Keratinocyte (primary cell): ENCODE results near the gene WDR89. TPM values are rescaled to one million over a fixed set of nuclear protein-coding genes. Genes with fewer than 3 reads are reported as not detected.

Source experiments
- DNase-seq: peaks from one replicate; pipeline ENCODE4 v3.0.0-alpha.2; 2011; ENCODE audit warnings: low read depth, missing footprints, low spot score
- FAIRE-seq: peaks from 2 replicates; lab custom pipeline; 2011; peaks lifted over from hg19 to GRCh38; lab: Jason Lieb, UNC
- H2AFZ ChIP-seq: 2 replicates; pipeline ENCODE4 v1.6.0; 2012; ENCODE audit warnings: low read length, control low read depth, inconsistent platforms; ENCODE audit not compliant: control insufficient read depth
- H3K27ac ChIP-seq: 2 replicates; pipeline ENCODE4 v1.5.1; 2011; ENCODE audit warnings: low read length; ENCODE audit not compliant: control insufficient read depth, insufficient read depth
- H3K27me3 ChIP-seq: 3 replicates; pipeline ENCODE4 v1.6.0; 2011; ENCODE audit warnings: low read length; ENCODE audit not compliant: control insufficient read depth, insufficient read depth; ENCODE audit errors: extremely low read depth
- H3K36me3 ChIP-seq, 2 experiments: 2 replicates in 1 of 2; 3 replicates in 1 of 2; pipeline ENCODE4 v1.5.1; 2011; ENCODE audit warnings: low read length in 2 of 2, mild to moderate bottlenecking in 1 of 2; ENCODE audit not compliant: control insufficient read depth in 2 of 2, insufficient read depth in 2 of 2; ENCODE audit errors: extremely low read depth in 1 of 2
- H3K4me1 ChIP-seq: 3 replicates; pipeline ENCODE4 v1.5.1; 2011; ENCODE audit warnings: low read length; ENCODE audit not compliant: control insufficient read depth, insufficient read depth; ENCODE audit errors: extremely low read depth
- H3K4me2 ChIP-seq: 3 replicates; pipeline ENCODE4 v1.6.0; 2011; ENCODE audit warnings: low read depth, low read length; ENCODE audit not compliant: control insufficient read depth, insufficient read depth; ENCODE audit errors: extremely low read depth
- H3K4me3 ChIP-seq, 3 experiments: fragments of 200-600 bp in 1 of 3; sonication (generic) in 1 of 3; 2 replicates in 2 of 3; 3 replicates in 1 of 3; pipeline ENCODE4 v1.5.1; 2011 to 2016; ENCODE audit warnings: low read length in 3 of 3, mild to moderate bottlenecking in 3 of 3, control low read depth in 2 of 3, inconsistent platforms in 1 of 3, low read depth in 1 of 3, mixed read lengths in 1 of 3, mixed run types in 1 of 3, moderate library complexity in 1 of 3; ENCODE audit not compliant: control insufficient read depth in 2 of 3, insufficient read depth in 2 of 3; ENCODE audit errors: extremely low read depth in 1 of 3
- H3K79me2 ChIP-seq: 2 replicates; pipeline ENCODE4 v1.6.0; 2012; ENCODE audit warnings: low read length; ENCODE audit not compliant: control insufficient read depth, insufficient read depth
- H3K9ac ChIP-seq: 3 replicates; pipeline ENCODE4 v1.6.0; 2011; ENCODE audit warnings: low read length; ENCODE audit not compliant: control insufficient read depth, insufficient read depth; ENCODE audit errors: extremely low read depth
- H3K9me1 ChIP-seq: 3 replicates; pipeline ENCODE4 v1.6.0; 2011; ENCODE audit warnings: low read length; ENCODE audit not compliant: control insufficient read depth, insufficient read depth; ENCODE audit errors: extremely low read depth
- H3K9me3 ChIP-seq: 2 replicates; pipeline ENCODE4 v1.5.1; 2012; ENCODE audit warnings: low read depth, low read length; ENCODE audit not compliant: control insufficient read depth
- H4K20me1 ChIP-seq: 3 replicates; pipeline ENCODE4 v1.6.0; 2011; ENCODE audit warnings: low read length; ENCODE audit not compliant: control insufficient read depth, insufficient read depth; ENCODE audit errors: extremely low read depth
- CTCF ChIP-seq, 3 experiments: IDR thresholded peaks in 1 of 3; conservative IDR thresholded peaks in 1 of 3; optimal IDR thresholded peaks in 1 of 3; 2 replicates in 2 of 3; 3 replicates in 1 of 3; pipeline versions ENCODE3 to v1.5.1; 2011; ENCODE audit warnings: low read length in 3 of 3, mild to moderate bottlenecking in 3 of 3, moderate library complexity in 2 of 3, control low read depth in 1 of 3, inconsistent platforms in 1 of 3; ENCODE audit not compliant: insufficient read depth in 2 of 3; ENCODE audit errors: extremely low read depth in 1 of 3
- EZH2 ChIP-seq: IDR thresholded peaks from one replicate; pipeline ENCODE4 v1.6.1; 2012; ENCODE audit warnings: inconsistent platforms, mild to moderate bottlenecking, low read length, moderate library complexity
- dilution Hi-C: fragments of 300-500 bp; cut with MboI; formaldehyde crosslinking; loops from one replicate; pipeline ENCODE4 v1.7.0; 2020; ENCODE audit warnings: low sequenced_read_pairs; ENCODE audit not compliant: extremely low pct_ligation_motif_present
- polyA plus RNA-seq, 5 experiments: library from polyadenylated mRNA; depleted of rRNA in 3 of 5; stranded (reverse) in 3 of 5; stranded (forward) in 1 of 5; unstranded in 1 of 5; fragments of >200 nt; gene quantifications; 1 replicate in 1 of 5; 2 replicates in 3 of 5; 3 replicates in 1 of 5; pipeline versions ENCODE4 v1.2.1 to v1.2.3, GENCODE V29; 2011 to 2012; ENCODE audit warnings: missing spikeins in 2 of 5, low read depth in 1 of 5, low replicate concordance in 1 of 5

WDR89 gene
- polyA plus RNA-seq, 1 donor (not counting 4 experiments of a cell fraction or from before 2014, with no cell fraction given), result 14.3 TPM

GRCh38 chr14:63677891-63678379 lies 36.3 kb upstream of the WDR89 start:
- no peaks in the 10 kb centered on the region for H3K9me1 ChIP-seq
- peaks cover 14% of the 10 kb centered on the region for H3K4me1 ChIP-seq
- no peaks in the 10 kb centered on the region for H3K79me2 ChIP-seq
- H3K27me3 ChIP-seq, result no peaks in the 10 kb centered on the region
- H3K36me3 ChIP-seq, result no peaks in the 10 kb centered on the region
- no peak overlapping the region for H3K4me3 ChIP-seq
- H3K27ac ChIP-seq, result peak overlapping the region; percentile 22
- H3K9ac ChIP-seq, result no peak overlapping the region
- FAIRE-seq, result peak; percentile 86
- no peak overlapping the region for H2AFZ ChIP-seq
- TF ChIP-seq EZH2, result no peak
- TF ChIP-seq CTCF (optimal IDR thresholded peaks at IDR 0.05 in 1 of 3, IDR thresholded peaks at IDR 0.05 in 1 of 3, conservative IDR thresholded peaks at IDR 0.05 in 1 of 3; ENCODE audit: extremely low read depth in 1 of 3, insufficient read depth in 2 of 3, low read length in 3 of 3), result no peak
- DNase-seq, result peak; percentile 23
- dilution Hi-C loops, result no loop called here
- no peaks in the 10 kb centered on the region for H4K20me1 ChIP-seq
- H3K9me3 ChIP-seq, result no peaks in the 10 kb centered on the region
- peak overlapping the region; percentile 54 for H3K4me2 ChIP-seq

GRCh38 chr14:63676615-63677014 lies 34.9 kb upstream of the WDR89 start:
- dilution Hi-C loops, result no loop called here
- H3K9me1 ChIP-seq, result no peaks in the 10 kb centered on the region

More at GRCh38 chr14:63676615-63677014, 34.9 kb upstream of the WDR89 start:
- H4K20me1 ChIP-seq, result no peaks in the 10 kb centered on the region
- DNase-seq, result no peak
- H3K4me1 ChIP-seq, result peaks cover 17% of the 10 kb centered on the region
- H2AFZ ChIP-seq, result no peak overlapping the region
- no peak overlapping the region for H3K4me2 ChIP-seq
- H3K79me2 ChIP-seq, result no peaks in the 10 kb centered on the region
- H3K9ac ChIP-seq, result no peak overlapping the region
- no peaks in the 10 kb centered on the region for H3K9me3 ChIP-seq
- FAIRE-seq, result no peak
- TF ChIP-seq CTCF (optimal IDR thresholded peaks at IDR 0.05 in 1 of 3, IDR thresholded peaks at IDR 0.05 in 1 of 3, conservative IDR thresholded peaks at IDR 0.05 in 1 of 3; ENCODE audit: extremely low read depth in 1 of 3, insufficient read depth in 2 of 3, low read length in 3 of 3) (no peak), EZH2 (no peak)
- H3K36me3 ChIP-seq, result no peaks in the 10 kb centered on the region
- no peaks in the 10 kb centered on the region for H3K27me3 ChIP-seq
- H3K4me3 ChIP-seq, result no peak overlapping the region
- H3K27ac ChIP-seq, result no peak overlapping the region
